Stimulated activated CD8-positive, alpha-beta memory T cell treated with anti-CD3 and anti-CD28 coated beads, Interleukin-12 subunit alpha, Interleukin-12 subunit beta, amount 100 ng/mL, for 1 hour (primary cell): ENCODE data around the gene CLEC16A.
"Not testable (repeated sequence)": the region's sequence is repeated elsewhere in the genome, so short reads cannot be mapped to it uniquely, and the experiment has no call there.

Experiments
- DNase-seq: peaks from one replicate; pipeline ENCODE4 v3.0.0-alpha.2; 2020; ENCODE audit warnings: low read depth

The CLEC16A gene

DNA sequence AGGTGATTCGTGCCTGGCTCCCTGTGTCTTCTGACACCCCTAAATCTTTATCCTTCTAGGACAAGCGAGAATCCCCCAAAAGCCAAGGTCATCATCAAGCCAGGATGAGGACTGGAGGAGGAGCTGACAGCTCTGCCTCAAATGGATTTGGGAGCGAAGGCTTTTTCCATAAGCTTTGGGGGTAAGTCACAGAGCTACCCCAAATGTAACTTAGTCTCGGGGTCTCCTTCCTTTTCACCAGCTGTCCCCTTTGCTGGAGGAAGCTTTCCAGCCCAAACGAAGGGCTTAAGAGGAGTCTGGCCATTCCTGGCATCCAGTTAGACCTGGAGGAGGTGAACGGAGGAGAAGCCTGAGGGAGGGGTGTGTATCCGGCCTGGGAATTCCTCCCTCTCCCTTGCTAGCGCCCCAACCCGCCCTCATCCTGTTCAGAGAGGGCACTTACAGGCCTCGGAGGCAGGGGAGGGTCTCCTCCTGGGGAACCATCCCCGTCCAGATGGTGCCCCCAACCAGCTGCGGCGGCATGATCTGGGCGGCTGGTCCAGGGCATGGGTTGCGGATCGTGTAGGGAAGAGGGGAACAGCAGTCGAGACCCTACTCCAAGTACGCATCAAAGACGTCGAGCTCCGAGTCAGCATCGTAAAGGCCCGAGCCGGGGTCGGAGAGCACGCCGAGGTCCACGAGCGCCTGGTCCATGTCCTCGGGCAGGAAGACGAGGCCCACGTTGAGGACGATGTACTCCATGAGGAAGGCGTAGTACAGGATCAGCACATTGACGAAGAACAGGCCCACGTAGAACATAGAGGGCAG, 3.0 kb upstream of the CLEC16A start:
- DNase-seq: no peak

GRCh38 chr16:10941935-10942351, 2.4 kb upstream of the CLEC16A start:
- not testable (repeated sequence) for DNase-seq

GRCh38 chr16:10942352-10943063, 1.9 kb upstream of the CLEC16A start, which contains the start of gene DEXI:
TSS of gene DEXI (minus strand) at chr16:10942468. CDS start at chr16:10942005, 463 bp downstream.
- DNase-seq: peak; percentile 88

DNA sequence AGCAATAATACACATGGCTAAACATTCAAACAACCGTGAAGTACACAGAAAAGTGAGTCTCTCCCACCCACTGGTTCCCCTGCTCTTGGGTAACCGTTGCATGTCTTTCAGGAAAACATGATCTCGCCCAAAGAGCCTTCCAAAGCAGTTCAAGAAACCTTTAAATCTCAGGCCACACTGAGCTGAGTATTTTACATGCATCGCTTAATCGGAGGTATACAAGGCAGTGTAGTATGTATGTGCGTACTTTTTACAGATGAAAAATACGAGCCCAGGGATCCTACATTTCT, 1.4 kb upstream of the CLEC16A start:
- no peak for DNase-seq

GRCh38 chr16:10945065-10945787, 862 bp downstream of the CLEC16A start:
- no peak for DNase-seq

DNA sequence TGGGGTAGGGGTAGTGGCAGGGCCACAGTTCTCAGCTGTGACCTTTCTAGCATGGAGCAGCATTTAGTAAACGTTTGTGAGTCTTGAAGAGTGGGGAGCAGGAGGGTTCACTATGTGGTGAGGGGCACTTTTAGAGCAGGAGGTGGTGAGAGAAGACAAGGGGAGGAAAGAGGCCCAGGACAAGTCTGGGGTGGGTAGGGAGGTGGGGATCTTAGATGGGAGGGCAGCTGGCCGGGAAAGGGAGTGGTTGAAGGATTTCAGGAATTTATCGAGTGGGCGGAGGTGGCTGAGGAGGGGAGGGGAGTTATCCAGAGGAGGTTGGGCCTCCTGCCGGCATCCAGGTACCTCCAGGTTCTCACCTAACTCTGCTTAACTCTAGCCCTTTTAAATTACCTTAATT, 1.9 kb downstream of the CLEC16A start:
- no peak for DNase-seq

- no peak for DNase-seq
These were observed 2.9 kb downstream of the CLEC16A start for GRCh38 chr16:10947211-10947787.

DNA sequence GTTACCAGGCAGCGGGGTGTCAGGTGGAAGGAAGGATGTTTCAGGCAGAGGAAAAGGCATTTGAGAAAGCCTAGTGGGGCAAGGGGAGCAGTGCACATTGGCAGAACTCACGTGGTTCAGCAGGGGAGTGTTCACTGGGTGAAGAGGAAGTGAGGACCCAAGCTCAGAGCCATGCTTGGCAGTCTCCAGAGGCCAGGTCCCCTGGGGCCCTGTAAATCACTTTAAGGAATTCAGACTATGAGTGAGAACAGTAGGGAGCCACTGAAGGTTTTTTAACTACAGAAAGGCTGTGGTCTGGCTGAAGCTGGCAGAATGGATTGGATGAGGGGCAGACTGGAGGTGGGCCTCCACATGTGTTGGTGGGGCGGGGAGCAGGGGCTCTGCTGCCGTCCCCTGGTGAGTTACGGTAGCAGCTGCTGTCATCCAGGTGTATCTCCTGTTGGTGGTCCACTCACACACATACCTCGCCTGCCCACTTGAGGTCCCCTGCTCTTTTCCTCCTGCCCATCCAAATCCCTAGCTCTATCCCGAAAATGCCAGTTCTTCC, 5.1 kb downstream of the CLEC16A start:
- no peak for DNase-seq

DNA sequence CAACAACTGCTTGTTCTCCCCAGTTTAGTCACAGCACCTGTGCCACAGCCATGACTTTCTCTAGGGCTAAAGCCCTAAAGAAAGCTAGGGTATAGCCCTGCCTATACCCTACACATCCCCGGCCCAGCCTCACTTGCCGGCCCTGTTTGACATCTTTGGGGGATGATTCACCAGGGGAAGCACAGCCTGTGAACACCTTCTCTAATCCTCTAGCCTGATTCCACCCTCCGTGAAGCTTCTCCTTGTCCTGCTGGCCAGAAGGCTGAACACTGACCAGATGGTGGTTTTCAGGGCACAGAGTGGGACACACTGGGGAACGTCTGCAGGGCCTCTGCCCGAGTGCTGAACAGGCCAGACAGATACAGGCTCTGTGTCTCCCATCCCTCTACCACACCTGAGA, 6.0 kb downstream of the CLEC16A start:
- DNase-seq: no peak

DNA sequence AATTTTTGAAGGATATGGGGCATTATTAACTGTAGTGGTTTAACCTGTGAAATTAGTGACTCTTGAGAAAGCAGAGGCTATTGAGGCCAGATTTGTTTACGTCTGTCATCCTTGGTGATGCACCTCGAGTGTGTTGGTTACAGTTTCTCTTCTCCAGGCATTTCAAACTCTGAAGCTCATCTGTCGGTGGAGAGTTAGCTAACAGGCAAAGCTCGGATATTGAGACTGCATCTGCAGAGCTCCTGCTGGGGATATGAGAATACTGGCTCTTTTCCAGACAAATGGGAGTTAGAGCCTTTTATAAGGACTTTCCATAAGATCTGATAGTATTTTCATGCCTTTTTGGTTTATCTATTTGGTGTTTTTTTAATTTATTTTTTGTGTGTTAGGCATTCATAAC, 6.7 kb downstream of the CLEC16A start:
- DNase-seq: no peak

DNA sequence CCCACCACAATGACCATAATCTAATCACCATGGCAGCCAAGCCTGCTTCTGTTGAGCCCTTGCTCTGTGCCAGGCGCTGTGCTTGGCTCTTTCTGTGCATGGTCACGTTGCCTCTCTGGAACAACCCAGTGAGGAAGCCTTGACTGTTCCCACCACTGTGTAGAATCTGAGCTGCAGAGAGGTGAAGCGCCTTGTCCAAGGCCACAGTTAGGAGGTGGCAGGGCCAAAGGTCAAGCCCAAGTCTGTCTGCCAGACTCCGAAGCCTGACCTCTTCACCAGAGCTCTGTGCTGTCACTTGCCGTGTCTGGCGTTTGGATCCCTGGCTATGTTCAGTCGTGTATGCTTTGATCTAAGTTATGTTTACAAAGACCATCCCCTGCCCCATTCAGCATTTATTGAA, 10.5 kb downstream of the CLEC16A start:
- no peak for DNase-seq

GRCh38 chr16:10957771-10958482, 13.6 kb downstream of the CLEC16A start:
- no peak for DNase-seq

- DNase-seq: no peak
These were observed 14.8 kb downstream of the CLEC16A start for GRCh38 chr16:10959161-10959560.

DNA sequence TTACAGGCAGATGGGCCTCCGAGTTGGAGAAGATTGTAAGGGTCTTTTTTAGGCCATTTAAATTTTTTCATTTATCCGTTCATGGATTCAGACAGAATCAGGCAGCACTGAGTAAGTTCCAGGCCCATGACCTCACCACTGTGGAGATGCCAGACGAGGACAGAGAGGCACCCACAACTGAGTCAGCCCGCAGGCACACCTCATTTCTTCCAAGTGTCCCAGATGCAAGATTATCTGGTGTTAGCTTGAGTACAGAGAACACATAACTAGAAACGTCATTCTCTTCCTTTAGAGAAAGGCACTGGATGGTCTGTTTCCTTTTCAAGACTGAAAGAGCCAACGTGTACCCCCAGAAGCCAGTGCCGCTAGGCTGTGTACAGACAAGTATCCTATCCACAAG, 16.9 kb downstream of the CLEC16A start:
- no peak for DNase-seq

GRCh38 chr16:10964039-10964890, 19.9 kb downstream of the CLEC16A start:
- DNase-seq: peak; percentile 70

DNA sequence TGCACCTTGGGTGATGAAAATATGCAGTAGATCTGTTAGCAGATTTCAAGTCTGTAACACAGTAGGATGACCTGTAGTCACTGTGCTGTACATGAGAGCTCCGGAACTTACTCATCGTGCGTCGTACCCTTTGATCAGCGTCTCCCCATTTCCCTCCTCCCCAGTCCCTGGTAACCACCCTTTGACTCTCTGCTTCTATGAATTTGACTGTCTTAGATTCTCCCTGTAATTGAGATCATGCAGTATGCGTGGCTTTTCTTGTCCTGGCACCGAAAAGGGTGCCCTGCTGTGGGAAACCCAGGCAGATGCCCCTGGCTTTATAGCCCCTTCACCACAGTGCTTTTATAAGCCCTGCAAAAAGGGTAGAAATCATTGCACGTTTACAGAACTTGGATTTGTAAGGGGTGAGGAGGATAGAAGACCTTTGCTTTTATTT, 20.5 kb downstream of the CLEC16A start:
- no peak for DNase-seq

GRCh38 chr16:10965440-10966061, 21.2 kb downstream of the CLEC16A start:
- DNase-seq: no peak

GRCh38 chr16:10966129-10966528, 21.8 kb downstream of the CLEC16A start:
- no peak for DNase-seq

- DNase-seq: not testable (repeated sequence)
These were observed 22.2 kb downstream of the CLEC16A start for GRCh38 chr16:10966559-10966958.

DNA sequence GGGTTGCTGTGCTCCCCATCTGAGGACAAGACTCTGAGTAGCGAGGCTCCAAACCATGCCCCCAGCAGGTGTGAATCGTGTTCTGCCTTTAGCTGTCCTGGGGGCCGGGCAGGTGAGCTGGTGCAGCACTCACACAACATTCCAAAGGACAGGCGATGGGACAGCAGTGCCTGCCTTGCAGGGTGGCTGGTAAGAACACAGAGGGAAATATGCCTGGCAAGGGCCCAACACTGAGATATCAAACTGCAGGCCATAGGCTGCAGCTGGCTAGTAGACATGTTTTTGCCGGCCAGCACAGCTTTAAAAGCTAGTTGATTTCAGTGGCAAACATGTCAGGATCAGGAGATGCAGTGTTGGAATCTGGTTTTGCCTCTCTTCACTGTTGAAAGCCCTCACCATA, 23.6 kb downstream of the CLEC16A start:
- DNase-seq: no peak
